GM13977 (cell line): ENCODE measurements around the gene SLC2A6.

ENCODE experiments used
- DNase-seq: peaks from one replicate; pipeline ENCODE4 v3.0.0; 2012; ENCODE audit warnings: low spot score
- CTCF ChIP-seq: IDR thresholded peaks from 2 replicates; pipeline ENCODE4 v1.5.1; 2012; ENCODE audit warnings: mild to moderate bottlenecking, control low read depth; ENCODE audit not compliant: insufficient read depth; ENCODE audit errors: extremely low read depth, missing control alignments
- in situ Hi-C: fragments of 300-500 bp; cut with MboI; formaldehyde crosslinking; loops from one replicate; pipeline ENCODE4 v1.12.0; 2022; ENCODE audit warnings: low sequenced_read_pairs, low pct_unique_long_range_greater_than_20kb, mixed read lengths, inconsistent platforms; ENCODE audit not compliant: unreplicated experiment

SLC2A6 gene

DNA sequence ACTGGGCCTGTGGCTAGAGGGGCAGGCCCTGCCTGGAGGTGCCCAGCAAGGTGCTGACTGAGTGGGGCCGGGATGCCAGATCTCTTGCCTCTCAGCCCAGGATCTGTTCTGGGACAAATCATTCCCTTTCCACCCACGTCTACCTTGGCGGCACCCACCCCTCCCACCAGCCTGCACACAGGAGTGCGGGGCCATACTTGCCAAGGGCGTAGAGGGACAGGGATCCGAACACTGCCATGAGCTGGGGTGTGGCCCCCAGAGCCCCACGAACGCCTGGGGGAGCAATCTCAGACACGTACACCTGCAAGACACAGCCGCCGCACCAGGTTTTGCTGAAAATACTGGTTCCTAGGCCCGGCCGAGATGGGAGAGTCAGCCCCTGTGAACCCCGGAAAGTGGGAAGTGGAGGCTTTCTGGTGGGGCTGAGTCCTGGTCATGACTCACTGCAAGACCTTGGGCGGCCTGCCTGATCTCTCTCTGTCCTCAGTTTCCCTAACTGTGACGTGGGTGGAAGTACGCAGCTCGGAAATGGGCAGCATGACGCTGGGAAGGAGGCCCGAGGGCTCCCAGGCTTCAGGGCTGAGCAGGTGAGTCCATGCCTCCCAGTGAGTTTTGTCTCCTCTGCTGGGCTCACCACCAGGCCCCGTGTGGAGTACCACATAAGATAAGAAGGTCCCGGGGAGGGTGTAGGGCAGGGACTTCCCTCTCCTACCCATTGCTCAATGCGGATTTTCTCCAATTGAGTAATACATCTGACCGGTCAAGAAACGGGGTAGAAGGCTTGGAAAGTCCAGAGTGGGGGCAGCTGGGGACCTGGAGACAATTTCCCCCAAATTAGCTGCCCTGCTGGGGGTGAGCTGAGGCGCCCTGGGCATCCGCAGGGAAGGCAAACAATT, 2.6 kb downstream of the SLC2A6 start:
- TF ChIP-seq CTCF = no peak
- DNase-seq = no peak
- in situ Hi-C loops = no loop called here

DNA sequence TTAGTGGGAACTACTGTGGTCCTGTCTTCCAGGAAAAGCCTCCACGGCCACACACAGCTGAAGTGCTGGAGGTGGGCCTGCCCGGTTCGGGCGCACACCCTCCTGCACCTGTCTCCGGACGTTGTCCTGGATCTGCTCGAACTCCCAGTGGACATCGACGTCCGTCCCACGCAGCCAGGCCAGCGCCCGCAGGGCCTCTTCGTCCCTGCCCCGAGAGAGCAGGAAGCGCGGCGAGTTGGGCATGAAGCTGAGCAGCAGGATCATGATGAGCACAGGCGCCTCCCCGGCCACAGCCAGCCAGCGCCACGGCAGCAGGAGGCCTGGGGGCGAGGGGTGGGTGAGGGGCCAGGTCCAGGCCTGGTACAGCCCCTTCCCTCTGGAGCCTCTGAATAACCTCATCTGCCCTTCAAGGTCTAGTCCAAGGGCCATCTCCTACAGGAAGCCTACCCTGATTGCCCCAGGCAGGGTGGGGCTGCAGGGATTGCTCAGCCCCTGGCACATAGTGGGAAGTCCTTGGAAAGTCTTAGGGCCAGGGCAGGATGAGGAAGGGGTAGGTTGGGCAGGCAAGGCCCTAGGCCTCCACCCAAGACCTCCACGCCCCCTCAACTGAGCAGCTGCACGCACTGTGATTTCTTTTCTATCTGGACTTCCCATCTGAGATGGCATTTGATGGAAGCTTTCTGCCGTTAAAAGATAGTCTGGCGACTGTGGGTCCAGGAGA, 3.4 kb downstream of the SLC2A6 start:
- in situ Hi-C loops = no loop called here
- no peak for DNase-seq
- no peak for TF ChIP-seq CTCF

DNA sequence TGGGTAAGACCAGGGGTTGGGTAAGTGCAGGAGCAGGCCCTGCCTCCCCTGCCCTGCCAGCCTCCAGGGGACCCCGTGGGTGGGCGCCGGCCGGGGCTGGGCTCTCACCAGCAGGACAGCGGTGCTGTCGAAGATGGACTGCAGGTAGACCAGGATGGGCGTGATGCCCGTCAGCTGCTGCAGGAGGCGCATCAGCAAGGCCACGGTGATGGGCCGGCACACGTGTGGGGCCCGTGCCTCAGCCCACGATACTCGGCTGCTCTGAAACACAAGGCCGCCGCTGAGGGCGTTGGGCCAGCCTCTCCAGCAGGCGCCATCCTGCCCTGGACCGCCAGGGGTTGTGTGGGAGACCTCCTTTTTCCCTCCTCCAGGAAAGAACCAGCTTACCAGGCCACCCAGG, 4.0 kb downstream of the SLC2A6 start:
- TF ChIP-seq CTCF = no peak
- in situ Hi-C loops = no loop called here
- DNase-seq = no peak

- TF ChIP-seq CTCF = no peak
- DNase-seq = no peak
- in situ Hi-C loops = no loop called here
Observed at GRCh38 chr9:133474215-133474614, 4.7 kb downstream of the SLC2A6 start.

- TF ChIP-seq CTCF = no peak
- in situ Hi-C loops = no loop called here
- DNase-seq = no peak
Observed at GRCh38 chr9:133473743-133474142, 5.2 kb downstream of the SLC2A6 start.

DNA sequence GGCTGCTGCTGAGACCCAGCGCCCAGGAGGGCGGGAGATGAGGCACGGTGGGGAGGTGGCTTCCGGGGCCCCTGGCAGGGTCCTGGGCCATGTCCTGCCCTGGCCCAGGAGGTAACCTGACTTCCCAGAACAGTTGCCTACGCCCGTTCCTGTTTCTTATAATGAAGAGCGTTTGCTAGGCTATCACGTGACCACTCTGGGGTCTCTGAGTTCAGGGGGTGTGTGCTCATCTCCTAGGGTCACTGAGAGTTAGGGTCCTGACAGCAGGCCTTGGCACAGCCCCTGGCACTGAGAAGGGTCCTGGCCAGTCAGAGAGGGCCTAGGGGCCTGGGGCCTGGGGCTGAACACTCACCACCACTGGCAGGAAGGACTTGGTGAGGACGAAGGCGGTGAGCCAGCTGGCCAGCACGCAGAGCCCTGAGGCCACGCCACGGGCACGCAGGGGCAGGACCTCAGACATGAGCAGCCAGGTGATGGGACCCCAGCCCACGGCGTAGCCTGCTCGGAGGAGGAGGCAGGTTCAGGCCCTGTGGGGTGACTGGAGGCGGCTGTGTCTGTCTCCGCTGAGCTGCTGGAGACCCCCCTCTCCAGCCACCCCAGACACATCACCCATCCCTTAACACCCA, 6.0 kb downstream of the SLC2A6 start:
- TF ChIP-seq CTCF = no peak
- DNase-seq = no peak
- in situ Hi-C loops = no loop called here
